GM23338 (cell line): ENCODE measurements around the gene RAD51B. TPM values are rescaled to one million over a fixed set of nuclear protein-coding genes. Genes with fewer than 3 reads are reported as not detected.

Experiments
- ATAC-seq: fragments of 200-7000 bp; cut with Tn5 transposase; 3 replicates; pipeline ENCODE4 v1.9.1; 2020
- DNase-seq: peaks from one replicate; pipeline ENCODE4 v3.0.0-alpha.2; 2015; ENCODE audit warnings: low spot score
- H2AFZ ChIP-seq: fragments of 200-600 bp; sonication (generic); 2 replicates; pipeline ENCODE4 v1.8.0; 2016; ENCODE audit warnings: antibody characterized with exemption, mild to moderate bottlenecking, moderate library complexity
- H3F3A ChIP-seq: fragments of 200-600 bp; sonication (generic); replicated peaks from 2 replicates; pipeline ENCODE4 v1.8.0; 2017; ENCODE audit warnings: antibody characterized with exemption, mixed run types, low read depth
- H3K27ac ChIP-seq: fragments of 200-600 bp; sonication (generic); 2 replicates; pipeline ENCODE4 v1.6.1; 2016; ENCODE audit warnings: low read depth
- H3K27me3 ChIP-seq: fragments of 200-600 bp; sonication (generic); 2 replicates; pipeline ENCODE4 v1.8.0; 2016; ENCODE audit warnings: mild to moderate bottlenecking, mixed run types, moderate library complexity; ENCODE audit not compliant: insufficient read depth
- H3K36me3 ChIP-seq: fragments of 200-600 bp; sonication (generic); 2 replicates; pipeline ENCODE4 v1.8.0; 2016; ENCODE audit warnings: mild to moderate bottlenecking; ENCODE audit not compliant: insufficient read depth
- H3K4me1 ChIP-seq: fragments of 200-600 bp; sonication (generic); 2 replicates; pipeline ENCODE4 v1.8.0; 2016; ENCODE audit warnings: mild to moderate bottlenecking, moderate library complexity; ENCODE audit not compliant: insufficient read depth
- H3K4me2 ChIP-seq: fragments of 200-600 bp; sonication (generic); 2 replicates; pipeline ENCODE4 v1.7.1; 2017; ENCODE audit warnings: mixed run types
- H3K4me3 ChIP-seq: fragments of 200-600 bp; sonication (generic); 2 replicates; pipeline ENCODE4 v1.6.1; 2016; ENCODE audit warnings: mixed run types
- H3K79me2 ChIP-seq: fragments of 200-600 bp; sonication (generic); replicated peaks from 2 replicates; pipeline ENCODE4 v1.8.0; 2017; ENCODE audit warnings: mild to moderate bottlenecking; ENCODE audit not compliant: insufficient read depth
- H3K9me2 ChIP-seq: fragments of 200-600 bp; sonication (generic); 2 replicates; pipeline ENCODE4 v1.8.0; 2017; ENCODE audit not compliant: insufficient read depth
- H4K20me1 ChIP-seq: fragments of 200-600 bp; sonication (generic); replicated peaks from 2 replicates; pipeline ENCODE4 v1.8.0; 2017; ENCODE audit warnings: mild to moderate bottlenecking; ENCODE audit not compliant: insufficient read depth
- H3K27ac Mint-ChIP-seq: 2 replicates; pipeline ENCODE4 v1.8.0; 2020; ENCODE audit warnings: inconsistent platforms, mild to moderate bottlenecking, moderate library complexity, mixed read lengths
- H3K27me3 Mint-ChIP-seq: 3 replicates; pipeline ENCODE4 v1.8.0; 2022; ENCODE audit warnings: low read depth, mild to moderate bottlenecking, moderate library complexity, mixed read lengths, inconsistent platforms; ENCODE audit not compliant: insufficient read depth, poor library complexity
- H3K36me3 Mint-ChIP-seq: 3 replicates; pipeline ENCODE4 v1.8.0; 2021; ENCODE audit warnings: low read depth, mild to moderate bottlenecking, inconsistent platforms, moderate library complexity, mixed read lengths
- H3K4me1 Mint-ChIP-seq: 3 replicates; pipeline ENCODE4 v1.8.0; 2020; ENCODE audit warnings: mild to moderate bottlenecking, inconsistent platforms, mixed read lengths
- H3K4me3 Mint-ChIP-seq: 3 replicates; pipeline ENCODE4 v1.8.0; 2021; ENCODE audit warnings: moderate library complexity, mild to moderate bottlenecking, inconsistent platforms, mixed read lengths
- H3K9me3 Mint-ChIP-seq: 3 replicates; pipeline ENCODE4 v1.8.0; 2020; ENCODE audit warnings: moderate library complexity, mild to moderate bottlenecking, inconsistent platforms, mixed read lengths
- CREB1 ChIP-seq: fragments of 250-450 bp; sonication (Bioruptor Pico); IDR thresholded peaks from 2 replicates; pipeline ENCODE4 v1.5.0; 2020; ENCODE audit warnings: low read depth, mild to moderate bottlenecking, moderate library complexity
- EZH2 ChIP-seq: fragments of 200-600 bp; sonication (generic); IDR thresholded peaks from one replicate; pipeline ENCODE4 v1.8.0; 2017; ENCODE audit warnings: antibody characterized with exemption, mild to moderate bottlenecking, low read depth; ENCODE audit not compliant: unreplicated experiment
- EZH2phosphoT487 ChIP-seq: fragments of 200-600 bp; sonication (generic); IDR thresholded peaks from one replicate; pipeline ENCODE4 v1.8.1; 2018; ENCODE audit warnings: antibody characterized with exemption; ENCODE audit not compliant: unreplicated experiment
- JUNB ChIP-seq: IDR thresholded peaks from one replicate; pipeline ENCODE4 v1.6.1; 2016; ENCODE audit warnings: antibody characterized with exemption; ENCODE audit not compliant: unreplicated experiment
- NANOG ChIP-seq: IDR thresholded peaks from 2 replicates; pipeline ENCODE4 v1.6.1; 2016; ENCODE audit warnings: antibody characterized with exemption, borderline replicate concordance
- POLR2AphosphoS5 ChIP-seq: IDR thresholded peaks from 2 replicates; pipeline ENCODE4 v1.6.1; 2016; ENCODE audit warnings: antibody characterized with exemption, low read depth
- STAT1 ChIP-seq: IDR thresholded peaks from one replicate; pipeline ENCODE4 v1.6.1; 2016; ENCODE audit warnings: antibody characterized with exemption; ENCODE audit not compliant: unreplicated experiment
- ZNF114 ChIP-seq: fragments of 250-450 bp; sonication (Bioruptor Pico); IDR thresholded peaks from 2 replicates; pipeline ENCODE4 v1.5.0; 2020; ENCODE audit warnings: mild to moderate bottlenecking, moderate library complexity
- ZNF331 ChIP-seq: fragments of 250-450 bp; sonication (Bioruptor Pico); IDR thresholded peaks from 2 replicates; pipeline ENCODE4 v1.5.0; 2020; ENCODE audit warnings: low read depth, mild to moderate bottlenecking, moderate library complexity
- polyA plus RNA-seq: library from polyadenylated mRNA; unstranded; fragments of >200 nt; fragmentation: Nextera tagmentation; extraction: Ambion mirVana; gene quantifications from 2 replicates; pipeline ENCODE4 v1.2.1, GENCODE V29; 2016
- total RNA-seq: library from RNA; depleted of rRNA; stranded (reverse); fragments of >200 nt; shearing (Covaris generic); gene quantifications from 2 replicates; pipeline ENCODE4 v1.2.3, GENCODE V29; 2014
- TF ChIP-seq, protein P1 (sequence below): IDR thresholded peaks from one replicate; pipeline ENCODE4 v1.6.1; 2018; ENCODE audit warnings: antibody characterized with exemption; ENCODE audit not compliant: unreplicated experiment
- TF ChIP-seq, protein P2 (sequence below): fragments of 250-450 bp; sonication (Bioruptor Pico); IDR thresholded peaks from 2 replicates; pipeline ENCODE4 v1.5.0; 2020; ENCODE audit warnings: mild to moderate bottlenecking, moderate library complexity
- TF ChIP-seq, protein P3 (sequence below): IDR thresholded peaks from 2 replicates; pipeline ENCODE4 v1.6.1; 2016; ENCODE audit warnings: antibody characterized with exemption
- TF ChIP-seq, protein P4 (sequence below), 2 experiments: fragments of 200-600 bp in 1 of 2; sonication (generic) in 1 of 2; conservative IDR thresholded peaks; 2 replicates each; pipeline versions ENCODE4 v1.5.1 to v1.6.1; 2016 to 2017; ENCODE audit warnings: antibody characterized with exemption in 2 of 2, low read depth in 2 of 2, mild to moderate bottlenecking in 2 of 2, moderate library complexity in 1 of 2

Gene RAD51B
- total and polyA plus RNA-seq, 2 experiments from 2014 or later: 15.7 to 29.1 TPM

DNA sequence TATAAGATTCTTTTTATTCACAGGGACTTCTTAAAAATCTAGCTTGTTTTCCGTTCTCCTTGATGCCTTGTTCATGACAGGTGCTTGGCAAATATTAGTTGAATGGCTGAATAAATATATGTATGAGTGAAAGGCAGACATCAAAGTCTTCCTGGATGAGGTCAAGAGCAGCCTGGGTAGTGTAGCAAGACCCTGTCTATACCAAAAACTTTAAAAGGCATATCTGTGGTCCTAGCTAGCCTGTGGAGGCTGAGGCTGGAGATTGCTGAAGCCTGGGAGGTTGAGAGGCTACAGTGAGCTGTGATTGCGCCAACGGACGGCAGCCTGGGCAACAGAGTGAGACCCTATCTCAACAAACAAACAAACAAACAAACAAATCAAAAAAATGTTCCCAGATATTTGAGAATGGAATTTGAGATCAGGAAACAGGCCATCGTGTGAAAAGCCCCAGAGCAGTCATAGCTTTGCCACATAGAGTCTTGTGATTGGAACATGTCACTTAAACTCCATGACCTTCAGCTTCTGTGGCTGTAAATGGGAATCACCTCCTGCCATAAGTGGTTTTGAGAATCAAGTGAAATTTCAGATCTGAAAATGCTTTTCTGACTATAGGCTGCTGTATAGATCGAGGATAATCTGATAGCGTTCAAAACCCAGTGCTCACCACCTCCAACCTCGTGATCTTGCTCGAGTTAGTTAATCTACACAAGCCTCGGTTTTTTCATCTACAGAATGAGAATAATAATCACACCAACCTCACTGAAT lies 908.9 kb downstream of the RAD51B start:
- Mint-ChIP-seq H3K4me1 (peaks cover 25% of the 10 kb centered on the region), H3K27me3 (peaks cover 3% of the 10 kb centered on the region), H3K4me3 (no peak overlapping the region), H3K9me3 (no peaks in the 10 kb centered on the region), H3K27ac (no peak overlapping the region), H3K36me3 (no peaks in the 10 kb centered on the region)
- TF ChIP-seq STAT1 (no peak), EZH2phosphoT487 (no peak), CREB1 (CRISPR knock-in tag) (no peak), NANOG (no peak), ZNF331 (CRISPR knock-in tag) (no peak), POLR2AphosphoS5 (no peak), JUNB (no peak), ZNF114 (no peak), EZH2 (no peak)
- TF ChIP-seq, protein P1, sequence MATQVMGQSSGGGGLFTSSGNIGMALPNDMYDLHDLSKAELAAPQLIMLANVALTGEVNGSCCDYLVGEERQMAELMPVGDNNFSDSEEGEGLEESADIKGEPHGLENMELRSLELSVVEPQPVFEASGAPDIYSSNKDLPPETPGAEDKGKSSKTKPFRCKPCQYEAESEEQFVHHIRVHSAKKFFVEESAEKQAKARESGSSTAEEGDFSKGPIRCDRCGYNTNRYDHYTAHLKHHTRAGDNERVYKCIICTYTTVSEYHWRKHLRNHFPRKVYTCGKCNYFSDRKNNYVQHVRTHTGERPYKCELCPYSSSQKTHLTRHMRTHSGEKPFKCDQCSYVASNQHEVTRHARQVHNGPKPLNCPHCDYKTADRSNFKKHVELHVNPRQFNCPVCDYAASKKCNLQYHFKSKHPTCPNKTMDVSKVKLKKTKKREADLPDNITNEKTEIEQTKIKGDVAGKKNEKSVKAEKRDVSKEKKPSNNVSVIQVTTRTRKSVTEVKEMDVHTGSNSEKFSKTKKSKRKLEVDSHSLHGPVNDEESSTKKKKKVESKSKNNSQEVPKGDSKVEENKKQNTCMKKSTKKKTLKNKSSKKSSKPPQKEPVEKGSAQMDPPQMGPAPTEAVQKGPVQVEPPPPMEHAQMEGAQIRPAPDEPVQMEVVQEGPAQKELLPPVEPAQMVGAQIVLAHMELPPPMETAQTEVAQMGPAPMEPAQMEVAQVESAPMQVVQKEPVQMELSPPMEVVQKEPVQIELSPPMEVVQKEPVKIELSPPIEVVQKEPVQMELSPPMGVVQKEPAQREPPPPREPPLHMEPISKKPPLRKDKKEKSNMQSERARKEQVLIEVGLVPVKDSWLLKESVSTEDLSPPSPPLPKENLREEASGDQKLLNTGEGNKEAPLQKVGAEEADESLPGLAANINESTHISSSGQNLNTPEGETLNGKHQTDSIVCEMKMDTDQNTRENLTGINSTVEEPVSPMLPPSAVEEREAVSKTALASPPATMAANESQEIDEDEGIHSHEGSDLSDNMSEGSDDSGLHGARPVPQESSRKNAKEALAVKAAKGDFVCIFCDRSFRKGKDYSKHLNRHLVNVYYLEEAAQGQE: no peak
- TF ChIP-seq, protein P2, sequence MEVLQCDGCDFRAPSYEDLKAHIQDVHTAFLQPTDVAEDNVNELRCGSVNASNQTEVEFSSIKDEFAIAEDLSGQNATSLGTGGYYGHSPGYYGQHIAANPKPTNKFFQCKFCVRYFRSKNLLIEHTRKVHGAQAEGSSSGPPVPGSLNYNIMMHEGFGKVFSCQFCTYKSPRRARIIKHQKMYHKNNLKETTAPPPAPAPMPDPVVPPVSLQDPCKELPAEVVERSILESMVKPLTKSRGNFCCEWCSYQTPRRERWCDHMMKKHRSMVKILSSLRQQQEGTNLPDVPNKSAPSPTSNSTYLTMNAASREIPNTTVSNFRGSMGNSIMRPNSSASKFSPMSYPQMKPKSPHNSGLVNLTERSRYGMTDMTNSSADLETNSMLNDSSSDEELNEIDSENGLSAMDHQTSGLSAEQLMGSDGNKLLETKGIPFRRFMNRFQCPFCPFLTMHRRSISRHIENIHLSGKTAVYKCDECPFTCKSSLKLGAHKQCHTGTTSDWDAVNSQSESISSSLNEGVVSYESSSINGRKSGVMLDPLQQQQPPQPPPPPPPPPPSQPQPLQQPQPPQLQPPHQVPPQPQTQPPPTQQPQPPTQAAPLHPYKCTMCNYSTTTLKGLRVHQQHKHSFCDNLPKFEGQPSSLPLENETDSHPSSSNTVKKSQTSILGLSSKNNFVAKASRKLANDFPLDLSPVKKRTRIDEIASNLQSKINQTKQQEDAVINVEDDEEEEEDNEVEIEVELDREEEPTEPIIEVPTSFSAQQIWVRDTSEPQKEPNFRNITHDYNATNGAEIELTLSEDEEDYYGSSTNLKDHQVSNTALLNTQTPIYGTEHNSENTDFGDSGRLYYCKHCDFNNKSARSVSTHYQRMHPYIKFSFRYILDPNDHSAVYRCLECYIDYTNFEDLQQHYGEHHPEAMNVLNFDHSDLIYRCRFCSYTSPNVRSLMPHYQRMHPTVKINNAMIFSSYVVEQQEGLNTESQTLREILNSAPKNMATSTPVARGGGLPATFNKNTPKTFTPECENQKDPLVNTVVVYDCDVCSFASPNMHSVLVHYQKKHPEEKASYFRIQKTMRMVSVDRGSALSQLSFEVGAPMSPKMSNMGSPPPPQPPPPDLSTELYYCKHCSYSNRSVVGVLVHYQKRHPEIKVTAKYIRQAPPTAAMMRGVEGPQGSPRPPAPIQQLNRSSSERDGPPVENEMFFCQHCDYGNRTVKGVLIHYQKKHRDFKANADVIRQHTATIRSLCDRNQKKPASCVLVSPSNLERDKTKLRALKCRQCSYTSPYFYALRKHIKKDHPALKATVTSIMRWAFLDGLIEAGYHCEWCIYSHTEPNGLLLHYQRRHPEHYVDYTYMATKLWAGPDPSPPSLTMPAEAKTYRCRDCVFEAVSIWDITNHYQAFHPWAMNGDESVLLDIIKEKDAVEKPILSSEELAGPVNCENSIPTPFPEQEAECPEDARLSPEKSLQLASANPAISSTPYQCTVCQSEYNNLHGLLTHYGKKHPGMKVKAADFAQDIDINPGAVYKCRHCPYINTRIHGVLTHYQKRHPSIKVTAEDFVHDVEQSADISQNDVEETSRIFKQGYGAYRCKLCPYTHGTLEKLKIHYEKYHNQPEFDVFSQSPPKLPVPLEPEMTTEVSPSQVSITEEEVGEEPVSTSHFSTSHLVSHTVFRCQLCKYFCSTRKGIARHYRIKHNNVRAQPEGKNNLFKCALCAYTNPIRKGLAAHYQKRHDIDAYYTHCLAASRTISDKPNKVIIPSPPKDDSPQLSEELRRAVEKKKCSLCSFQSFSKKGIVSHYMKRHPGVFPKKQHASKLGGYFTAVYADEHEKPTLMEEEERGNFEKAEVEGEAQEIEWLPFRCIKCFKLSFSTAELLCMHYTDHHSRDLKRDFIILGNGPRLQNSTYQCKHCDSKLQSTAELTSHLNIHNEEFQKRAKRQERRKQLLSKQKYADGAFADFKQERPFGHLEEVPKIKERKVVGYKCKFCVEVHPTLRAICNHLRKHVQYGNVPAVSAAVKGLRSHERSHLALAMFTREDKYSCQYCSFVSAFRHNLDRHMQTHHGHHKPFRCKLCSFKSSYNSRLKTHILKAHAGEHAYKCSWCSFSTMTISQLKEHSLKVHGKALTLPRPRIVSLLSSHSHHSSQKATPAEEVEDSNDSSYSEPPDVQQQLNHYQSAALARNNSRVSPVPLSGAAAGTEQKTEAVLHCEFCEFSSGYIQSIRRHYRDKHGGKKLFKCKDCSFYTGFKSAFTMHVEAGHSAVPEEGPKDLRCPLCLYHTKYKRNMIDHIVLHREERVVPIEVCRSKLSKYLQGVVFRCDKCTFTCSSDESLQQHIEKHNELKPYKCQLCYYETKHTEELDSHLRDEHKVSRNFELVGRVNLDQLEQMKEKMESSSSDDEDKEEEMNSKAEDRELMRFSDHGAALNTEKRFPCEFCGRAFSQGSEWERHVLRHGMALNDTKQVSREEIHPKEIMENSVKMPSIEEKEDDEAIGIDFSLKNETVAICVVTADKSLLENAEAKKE (CRISPR knock-in tag): no peak
- TF ChIP-seq, protein P3, sequence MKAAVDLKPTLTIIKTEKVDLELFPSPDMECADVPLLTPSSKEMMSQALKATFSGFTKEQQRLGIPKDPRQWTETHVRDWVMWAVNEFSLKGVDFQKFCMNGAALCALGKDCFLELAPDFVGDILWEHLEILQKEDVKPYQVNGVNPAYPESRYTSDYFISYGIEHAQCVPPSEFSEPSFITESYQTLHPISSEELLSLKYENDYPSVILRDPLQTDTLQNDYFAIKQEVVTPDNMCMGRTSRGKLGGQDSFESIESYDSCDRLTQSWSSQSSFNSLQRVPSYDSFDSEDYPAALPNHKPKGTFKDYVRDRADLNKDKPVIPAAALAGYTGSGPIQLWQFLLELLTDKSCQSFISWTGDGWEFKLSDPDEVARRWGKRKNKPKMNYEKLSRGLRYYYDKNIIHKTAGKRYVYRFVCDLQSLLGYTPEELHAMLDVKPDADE: no peak
- TF ChIP-seq, protein P4, sequence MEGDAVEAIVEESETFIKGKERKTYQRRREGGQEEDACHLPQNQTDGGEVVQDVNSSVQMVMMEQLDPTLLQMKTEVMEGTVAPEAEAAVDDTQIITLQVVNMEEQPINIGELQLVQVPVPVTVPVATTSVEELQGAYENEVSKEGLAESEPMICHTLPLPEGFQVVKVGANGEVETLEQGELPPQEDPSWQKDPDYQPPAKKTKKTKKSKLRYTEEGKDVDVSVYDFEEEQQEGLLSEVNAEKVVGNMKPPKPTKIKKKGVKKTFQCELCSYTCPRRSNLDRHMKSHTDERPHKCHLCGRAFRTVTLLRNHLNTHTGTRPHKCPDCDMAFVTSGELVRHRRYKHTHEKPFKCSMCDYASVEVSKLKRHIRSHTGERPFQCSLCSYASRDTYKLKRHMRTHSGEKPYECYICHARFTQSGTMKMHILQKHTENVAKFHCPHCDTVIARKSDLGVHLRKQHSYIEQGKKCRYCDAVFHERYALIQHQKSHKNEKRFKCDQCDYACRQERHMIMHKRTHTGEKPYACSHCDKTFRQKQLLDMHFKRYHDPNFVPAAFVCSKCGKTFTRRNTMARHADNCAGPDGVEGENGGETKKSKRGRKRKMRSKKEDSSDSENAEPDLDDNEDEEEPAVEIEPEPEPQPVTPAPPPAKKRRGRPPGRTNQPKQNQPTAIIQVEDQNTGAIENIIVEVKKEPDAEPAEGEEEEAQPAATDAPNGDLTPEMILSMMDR (conservative IDR thresholded peaks at IDR 0.05; ENCODE audit: low read depth in 2 of 2): no peak
- H3K4me3 ChIP-seq: no peak overlapping the region
- no peak overlapping the region for H3K27ac ChIP-seq
- no peaks in the 10 kb centered on the region for H3K9me2 ChIP-seq
- DNase-seq (no peak), ATAC-seq (no peak)
- H3K36me3 ChIP-seq: no peaks in the 10 kb centered on the region
- H3F3A ChIP-seq: no peaks in the 10 kb centered on the region
- no peak overlapping the region for H2AFZ ChIP-seq
- H3K4me1 ChIP-seq: peaks cover 15% of the 10 kb centered on the region
- H3K27me3 ChIP-seq: no peaks in the 10 kb centered on the region
- H3K79me2 ChIP-seq: no peaks in the 10 kb centered on the region
- no peaks in the 10 kb centered on the region for H4K20me1 ChIP-seq
- no peak overlapping the region for H3K4me2 ChIP-seq
